Endothelial cell of umbilical vein (primary cell): ENCODE measurements around the gene HMCN1. TPM values are rescaled to one million over a fixed set of nuclear protein-coding genes. Genes with fewer than 3 reads are reported as not detected.

ENCODE experiments used
- BruUV-seq: library from RNA; stranded (reverse); fragments of 400-500 nt; replicated peaks from 2 replicates; lab custom pipeline; 2021; lab: Mats Ljungman, UMichigan
- CTCF ChIA-PET: fragments of 300-600, 350-600 bp; sonication (Branson Sonifier 250); formaldehyde crosslinking; loops from one replicate; lab custom pipeline; 2021; ENCODE audit warnings: antibody characterized with exemption, inconsistent platforms; lab: Charles Lee
- POLR2A ChIA-PET: fragments of 300-600, 350-600 bp; sonication (Branson Sonifier 250); formaldehyde crosslinking; loops from one replicate; lab custom pipeline; 2021; ENCODE audit warnings: antibody characterized with exemption, inconsistent platforms; lab: Charles Lee
- DNase-seq: peaks from one replicate; pipeline ENCODE4 v3.0.0-alpha.2; 2011; ENCODE audit warnings: low read depth, low spot score
- FAIRE-seq: peaks from 2 replicates; lab custom pipeline; 2011; peaks lifted over from hg19 to GRCh38; lab: Jason Lieb, UNC
- H2AFZ ChIP-seq: 2 replicates; pipeline ENCODE4 v1.6.0; 2012; ENCODE audit warnings: low read depth, low read length, control low read depth, inconsistent platforms
- H3K27ac ChIP-seq: 2 replicates; pipeline ENCODE4 v1.5.1; 2011; ENCODE audit warnings: low read depth, mild to moderate bottlenecking, control low read depth, low read length, moderate library complexity; ENCODE audit not compliant: insufficient read depth
- H3K27me3 ChIP-seq, 2 experiments: 2 replicates each; pipeline versions ENCODE4 v1.6.0 to v1.6.1; 2011; ENCODE audit warnings: low read length in 2 of 2, mixed read lengths in 1 of 2; ENCODE audit not compliant: control insufficient read depth in 2 of 2, insufficient read depth in 2 of 2
- H3K36me3 ChIP-seq, 2 experiments: 2 replicates in 1 of 2; 3 replicates in 1 of 2; pipeline ENCODE4 v1.5.1; 2011; ENCODE audit warnings: low read length in 2 of 2, mild to moderate bottlenecking in 1 of 2, moderate library complexity in 1 of 2; ENCODE audit not compliant: control insufficient read depth in 2 of 2, insufficient read depth in 2 of 2; ENCODE audit errors: extremely low read depth in 1 of 2
- H3K4me1 ChIP-seq: 3 replicates; pipeline ENCODE4 v1.5.1; 2011; ENCODE audit warnings: mild to moderate bottlenecking, low read length; ENCODE audit not compliant: control insufficient read depth, insufficient read depth; ENCODE audit errors: extremely low read depth
- H3K4me2 ChIP-seq: 2 replicates; pipeline ENCODE4 v1.6.1; 2011; ENCODE audit warnings: low read length, control low read depth, mixed read lengths; ENCODE audit not compliant: insufficient read depth
- H3K4me3 ChIP-seq, 3 experiments: fragments of 200-600 bp in 1 of 3; sonication (generic), shearing (Covaris generic) in 1 of 3; replicated peaks in 1 of 3; 2 replicates each; pipeline ENCODE4 v1.5.1; 2011 to 2016; ENCODE audit warnings: control low read depth in 3 of 3, low read length in 3 of 3, mild to moderate bottlenecking in 2 of 3, inconsistent platforms in 1 of 3, low read depth in 1 of 3, moderate library complexity in 1 of 3; ENCODE audit not compliant: insufficient read depth in 1 of 3
- H3K79me2 ChIP-seq: 2 replicates; pipeline ENCODE4 v1.6.0; 2012; ENCODE audit warnings: low read length, inconsistent platforms; ENCODE audit not compliant: control insufficient read depth, insufficient read depth
- H3K9ac ChIP-seq: replicated peaks from 2 replicates; pipeline ENCODE3; 2011; ENCODE audit warnings: low read length, control low read depth; ENCODE audit not compliant: insufficient read depth; ENCODE audit errors: extremely low read depth
- H3K9me1 ChIP-seq: replicated peaks from 3 replicates; pipeline ENCODE4 v1.6.0; 2011; ENCODE audit warnings: mild to moderate bottlenecking, low read length; ENCODE audit not compliant: control insufficient read depth, insufficient read depth; ENCODE audit errors: extremely low read depth
- H3K9me3 ChIP-seq: replicated peaks from 2 replicates; pipeline ENCODE4 v1.5.1; 2012; ENCODE audit warnings: low read length, inconsistent platforms; ENCODE audit not compliant: control insufficient read depth, insufficient read depth
- H4K20me1 ChIP-seq: replicated peaks from 2 replicates; pipeline ENCODE3; 2011; ENCODE audit warnings: mild to moderate bottlenecking, low read length; ENCODE audit not compliant: control insufficient read depth, insufficient read depth; ENCODE audit errors: extremely low read depth
- EZH2 ChIP-seq: IDR thresholded peaks from 2 replicates; pipeline ENCODE4 v1.6.1; 2012; ENCODE audit warnings: borderline replicate concordance, low read depth, mild to moderate bottlenecking, moderate library complexity, low read length, inconsistent platforms; ENCODE audit not compliant: severe bottlenecking
- FOS ChIP-seq: IDR thresholded peaks from 2 replicates; pipeline ENCODE4 v1.6.1; 2011; ENCODE audit warnings: mild to moderate bottlenecking, low read length, moderate library complexity, borderline replicate concordance; ENCODE audit not compliant: insufficient read depth
- GATA2 ChIP-seq: IDR thresholded peaks from 2 replicates; pipeline ENCODE4 v1.7.0; 2011; ENCODE audit warnings: low read depth, mild to moderate bottlenecking, moderate library complexity, mixed read lengths, low read length; ENCODE audit not compliant: insufficient read length, insufficient read depth
- JUN ChIP-seq: IDR thresholded peaks from 2 replicates; pipeline ENCODE4 v1.6.1; 2011; ENCODE audit warnings: borderline replicate concordance, low read depth; ENCODE audit not compliant: insufficient read length, insufficient read depth
- MYC ChIP-seq: IDR thresholded peaks from one replicate; pipeline ENCODE4 v1.6.1; 2011; ENCODE audit warnings: mild to moderate bottlenecking, low read depth, low read length
- POLR2A ChIP-seq: IDR thresholded peaks from 2 replicates; pipeline ENCODE4 v1.6.1; 2012; ENCODE audit warnings: low read depth, mild to moderate bottlenecking, control low read depth, low read length
- POLR2AphosphoS5 ChIP-seq: IDR thresholded peaks from 2 replicates; pipeline ENCODE4 v1.6.1; 2012; ENCODE audit warnings: low read depth, mild to moderate bottlenecking, control low read depth, low read length, moderate library complexity; ENCODE audit not compliant: insufficient read depth
- dilution Hi-C: fragments of 300-500 bp; cut with MboI; formaldehyde crosslinking; loops from one replicate; pipeline ENCODE4 v1.15.0; 2019; ENCODE audit warnings: low sequenced_read_pairs; ENCODE audit not compliant: extremely low pct_ligation_motif_present
- intact Hi-C: fragments of 100-400 bp; cut with micrococcal nuclease; formaldehyde crosslinking; loops from one replicate; pipeline ENCODE4 v1.10.0; 2022
- polyA plus RNA-seq, 4 experiments: library from polyadenylated mRNA; depleted of rRNA in 3 of 4; stranded (reverse) in 3 of 4; unstranded in 1 of 4; fragments of >200 nt; gene quantifications; 2 replicates each; pipeline versions ENCODE4 v1.2.1 to v1.2.3, GENCODE V29; 2011 to 2012; ENCODE audit warnings: missing spikeins in 1 of 4
- total RNA-seq: library from RNA; stranded (reverse); gene quantifications from 2 replicates; pipeline ENCODE4 v1.2.3, GENCODE V29; 2021
- TF ChIP-seq, protein P1 (sequence below), 2 donors: IDR thresholded peaks; 1 replicate in 1 of 2; 2 replicates in 1 of 2; pipeline ENCODE4 v1.5.1; 2011; ENCODE audit warnings: low read length in 2 of 2, mild to moderate bottlenecking in 2 of 2, moderate library complexity in 2 of 2, control low read depth in 1 of 2, inconsistent platforms in 1 of 2, low read depth in 1 of 2; ENCODE audit not compliant: insufficient read depth in 1 of 2; ENCODE audit errors: extremely low read depth in 1 of 2
- TF ChIP-seq, protein P2 (sequence below): IDR thresholded peaks from 2 replicates; pipeline ENCODE4 v1.6.1; 2011; ENCODE audit not compliant: insufficient read depth, insufficient read length

The HMCN1 gene
- total and polyA plus RNA-seq, 2 donors (not counting 3 experiments of a cell fraction or from before 2014, with no cell fraction given): 10.3 to 16.0 TPM

DNA sequence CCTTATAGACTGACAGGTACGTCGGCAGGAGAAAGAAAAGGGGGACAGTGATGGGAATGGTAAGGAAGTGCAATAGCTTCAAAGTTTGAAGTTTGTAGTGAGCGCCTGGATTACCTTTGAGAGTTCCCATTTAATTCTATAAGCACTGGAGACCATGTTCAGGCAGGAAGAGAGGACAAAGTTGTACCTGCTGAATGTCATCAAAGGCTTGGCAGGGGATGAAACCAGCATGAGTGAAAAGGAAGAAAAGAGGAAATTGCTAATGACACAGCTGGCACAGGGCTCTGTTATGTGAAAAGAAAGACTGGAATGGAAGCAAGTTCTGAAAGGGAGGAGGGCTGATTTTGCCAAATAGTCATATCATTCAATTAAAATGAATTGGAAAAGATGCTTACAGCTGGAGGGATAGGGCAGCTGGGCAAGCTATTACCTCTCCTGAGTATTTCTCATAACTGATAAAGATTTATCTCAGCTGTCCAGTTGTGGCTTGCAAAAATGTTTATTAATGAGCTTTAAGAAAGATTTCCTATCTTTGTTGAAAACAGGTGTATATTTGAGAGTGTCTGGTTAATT is 109.2 kb downstream of the HMCN1 start:
- no peak overlapping the region for H3K27ac ChIP-seq
- CTCF ChIA-PET: interaction anchor here (1.0 to 1.9 kb wide), 3 partner anchors 9 to 21 kb away, joined by 4 to 9 read pairs (median 6); no protein-coding TSS in a partner anchor
- POLR2A ChIA-PET: interaction anchor here (0.6 kb wide), 1 partner anchor 67 kb away, joined by 3 read pairs; no protein-coding TSS in a partner anchor
- no peaks in the 10 kb centered on the region for H3K9me1 ChIP-seq
- no peak overlapping the region for H3K9ac ChIP-seq
- DNase-seq (peak; percentile 41), FAIRE-seq (peak; percentile 24)
- intact Hi-C loops (no loop called here), dilution Hi-C loops (no loop called here)
- no peak overlapping the region for H2AFZ ChIP-seq
- no peak overlapping the region for H3K4me3 ChIP-seq
- H3K4me1 ChIP-seq: no peaks in the 10 kb centered on the region
- H3K36me3 ChIP-seq: no peaks in the 10 kb centered on the region
- no peak overlapping the region for H3K4me2 ChIP-seq
- BruUV-seq: no TSS peak
- no peaks in the 10 kb centered on the region for H3K79me2 ChIP-seq
- H3K27me3 ChIP-seq: no peaks in the 10 kb centered on the region
- H3K9me3 ChIP-seq: no peaks in the 10 kb centered on the region
- no peaks in the 10 kb centered on the region for H4K20me1 ChIP-seq
- TF ChIP-seq POLR2AphosphoS5 (no peak), JUN (no peak), POLR2A (no peak), EZH2 (no peak), FOS (no peak), GATA2 (no peak), MYC (no peak)
- TF ChIP-seq, protein P1, sequence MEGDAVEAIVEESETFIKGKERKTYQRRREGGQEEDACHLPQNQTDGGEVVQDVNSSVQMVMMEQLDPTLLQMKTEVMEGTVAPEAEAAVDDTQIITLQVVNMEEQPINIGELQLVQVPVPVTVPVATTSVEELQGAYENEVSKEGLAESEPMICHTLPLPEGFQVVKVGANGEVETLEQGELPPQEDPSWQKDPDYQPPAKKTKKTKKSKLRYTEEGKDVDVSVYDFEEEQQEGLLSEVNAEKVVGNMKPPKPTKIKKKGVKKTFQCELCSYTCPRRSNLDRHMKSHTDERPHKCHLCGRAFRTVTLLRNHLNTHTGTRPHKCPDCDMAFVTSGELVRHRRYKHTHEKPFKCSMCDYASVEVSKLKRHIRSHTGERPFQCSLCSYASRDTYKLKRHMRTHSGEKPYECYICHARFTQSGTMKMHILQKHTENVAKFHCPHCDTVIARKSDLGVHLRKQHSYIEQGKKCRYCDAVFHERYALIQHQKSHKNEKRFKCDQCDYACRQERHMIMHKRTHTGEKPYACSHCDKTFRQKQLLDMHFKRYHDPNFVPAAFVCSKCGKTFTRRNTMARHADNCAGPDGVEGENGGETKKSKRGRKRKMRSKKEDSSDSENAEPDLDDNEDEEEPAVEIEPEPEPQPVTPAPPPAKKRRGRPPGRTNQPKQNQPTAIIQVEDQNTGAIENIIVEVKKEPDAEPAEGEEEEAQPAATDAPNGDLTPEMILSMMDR (IDR thresholded peaks at IDR 0.05; ENCODE audit: extremely low read depth in 1 of 2, insufficient read depth in 1 of 2, low read depth in 1 of 2, low read length in 2 of 2): no peak
- TF ChIP-seq, protein P2, sequence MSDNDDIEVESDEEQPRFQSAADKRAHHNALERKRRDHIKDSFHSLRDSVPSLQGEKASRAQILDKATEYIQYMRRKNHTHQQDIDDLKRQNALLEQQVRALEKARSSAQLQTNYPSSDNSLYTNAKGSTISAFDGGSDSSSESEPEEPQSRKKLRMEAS: no peak
